Memory B cell (primary cell): ENCODE results near the gene RASD1.

Source experiments
- ATAC-seq: fragments of 150-1000 bp; cut with Tn5 transposase; 2 replicates; pipeline ENCODE4 v1.10.0; 2021; ENCODE audit warnings: low read depth, mild to moderate bottlenecking, moderate library complexity
- DNase-seq, 2 donors: peaks; one replicate each; pipeline ENCODE4 v3.0.0; 2022; ENCODE audit warnings: low spot score in 2 of 2
- H3K27ac Mint-ChIP-seq: one replicate; pipeline ENCODE4 v1.8.0; 2022; ENCODE audit warnings: mild to moderate bottlenecking, moderate library complexity, mixed read lengths
- H3K27me3 Mint-ChIP-seq: one replicate; pipeline ENCODE4 v1.8.0; 2022; ENCODE audit warnings: mixed read lengths
- H3K36me3 Mint-ChIP-seq: one replicate; pipeline ENCODE4 v1.8.0; 2022; ENCODE audit warnings: mild to moderate bottlenecking, mixed read lengths
- H3K4me1 Mint-ChIP-seq: one replicate; pipeline ENCODE4 v1.8.0; 2022; ENCODE audit warnings: mixed read lengths
- H3K4me3 Mint-ChIP-seq: one replicate; pipeline ENCODE4 v1.8.0; 2022; ENCODE audit warnings: mild to moderate bottlenecking, moderate library complexity, mixed read lengths
- H3K9me3 Mint-ChIP-seq: one replicate; pipeline ENCODE4 v1.8.0; 2022; ENCODE audit warnings: mixed read lengths

The RASD1 gene

DNA sequence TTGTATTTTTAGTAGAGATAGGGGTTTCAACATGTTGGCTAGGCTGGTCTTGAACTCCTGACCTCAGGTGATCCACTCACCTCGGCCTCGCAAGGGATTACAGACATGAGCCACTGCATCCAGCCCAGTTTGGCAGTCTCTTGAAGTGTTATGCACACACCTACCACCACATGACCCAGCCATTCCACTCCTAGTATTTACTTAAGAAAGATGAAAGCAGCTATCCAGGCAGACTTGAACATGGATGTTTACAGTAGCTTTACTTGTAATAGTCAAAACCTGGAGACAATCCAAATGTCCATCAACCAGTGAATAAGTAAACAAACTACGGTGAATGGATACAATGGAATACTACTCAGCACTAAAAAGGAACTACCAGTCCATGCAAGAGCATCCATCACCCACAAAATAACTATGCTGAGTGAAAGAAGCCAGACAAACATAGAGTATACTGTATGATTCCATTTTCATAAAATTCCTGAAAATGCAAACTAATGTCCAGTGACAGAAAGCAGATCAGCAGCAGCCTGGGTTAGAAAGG lies 37.8 kb upstream of the RASD1 start:
- Mint-ChIP-seq H3K27ac (no peak overlapping the region), H3K36me3 (no peaks in the 10 kb centered on the region), H3K27me3 (no peaks in the 10 kb centered on the region), H3K4me1 (no peaks in the 10 kb centered on the region), H3K9me3 (no peaks in the 10 kb centered on the region), H3K4me3 (no peak overlapping the region)
- ATAC-seq (no peak), DNase-seq (no peak)

GRCh38 chr17:17532991-17533390 lies 36.8 kb upstream of the RASD1 start:
- no peaks in the 10 kb centered on the region for H3K36me3 Mint-ChIP-seq
- no peaks in the 10 kb centered on the region for H3K9me3 Mint-ChIP-seq
- no peaks in the 10 kb centered on the region for H3K27me3 Mint-ChIP-seq
- no peak for DNase-seq
- no peak overlapping the region for H3K27ac Mint-ChIP-seq
- ATAC-seq, result no peak
- no peak overlapping the region for H3K4me3 Mint-ChIP-seq
- H3K4me1 Mint-ChIP-seq, result no peaks in the 10 kb centered on the region

- Mint-ChIP-seq H3K4me3 (no peak overlapping the region), H3K27ac (no peak overlapping the region), H3K27me3 (no peaks in the 10 kb centered on the region), H3K4me1 (no peaks in the 10 kb centered on the region), H3K36me3 (no peaks in the 10 kb centered on the region), H3K9me3 (no peaks in the 10 kb centered on the region)
- ATAC-seq, result no peak
- DNase-seq, result no peak
These were observed 35.0 kb upstream of the RASD1 start for GRCh38 chr17:17531156-17531555.

GRCh38 chr17:17528696-17529652 lies 32.8 kb upstream of the RASD1 start:
- H3K4me1 Mint-ChIP-seq, result no peaks in the 10 kb centered on the region
- no peaks in the 10 kb centered on the region for H3K36me3 Mint-ChIP-seq
- no peak for DNase-seq
- H3K27me3 Mint-ChIP-seq, result no peaks in the 10 kb centered on the region
- no peak overlapping the region for H3K4me3 Mint-ChIP-seq
- ATAC-seq, result no peak
- no peaks in the 10 kb centered on the region for H3K9me3 Mint-ChIP-seq
- no peak overlapping the region for H3K27ac Mint-ChIP-seq

DNA sequence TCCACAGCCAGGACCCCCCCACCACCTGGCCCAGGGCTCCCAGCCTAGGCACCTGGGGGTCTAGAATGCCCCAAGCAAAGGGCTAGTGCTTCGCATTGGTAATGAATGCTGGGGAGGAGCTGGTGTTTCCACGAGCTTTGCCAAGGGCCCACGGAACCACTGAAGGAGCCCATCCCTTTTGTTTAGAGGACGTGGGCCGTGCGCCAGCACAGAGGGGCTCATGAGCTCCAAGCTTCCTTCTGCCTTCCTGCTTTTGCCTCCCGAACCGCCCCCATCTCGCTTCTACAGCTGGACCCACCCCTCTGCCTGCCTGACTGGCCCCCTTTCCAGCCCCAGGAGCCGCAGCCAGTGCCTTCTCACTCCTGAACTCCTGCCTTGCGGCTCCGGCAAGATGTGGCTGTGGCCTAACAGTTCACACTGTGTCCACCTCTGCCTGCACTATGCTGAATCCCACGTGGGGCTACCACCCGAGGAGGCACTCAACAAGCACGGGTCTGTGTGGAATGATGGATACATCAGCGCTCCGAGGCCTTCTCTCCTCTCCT lies 31.8 kb upstream of the RASD1 start:
- Mint-ChIP-seq H3K27ac (no peak overlapping the region), H3K4me1 (no peaks in the 10 kb centered on the region), H3K36me3 (no peaks in the 10 kb centered on the region), H3K9me3 (no peaks in the 10 kb centered on the region), H3K4me3 (no peak overlapping the region), H3K27me3 (no peaks in the 10 kb centered on the region)
- ATAC-seq, result no peak
- DNase-seq, result no peak

- Mint-ChIP-seq H3K4me3 (no peak overlapping the region), H3K9me3 (no peaks in the 10 kb centered on the region), H3K36me3 (no peaks in the 10 kb centered on the region), H3K27ac (no peak overlapping the region), H3K27me3 (no peaks in the 10 kb centered on the region), H3K4me1 (no peaks in the 10 kb centered on the region)
- ATAC-seq (no peak), DNase-seq (no peak)
These were observed 31.3 kb upstream of the RASD1 start for GRCh38 chr17:17527534-17527933.

DNA sequence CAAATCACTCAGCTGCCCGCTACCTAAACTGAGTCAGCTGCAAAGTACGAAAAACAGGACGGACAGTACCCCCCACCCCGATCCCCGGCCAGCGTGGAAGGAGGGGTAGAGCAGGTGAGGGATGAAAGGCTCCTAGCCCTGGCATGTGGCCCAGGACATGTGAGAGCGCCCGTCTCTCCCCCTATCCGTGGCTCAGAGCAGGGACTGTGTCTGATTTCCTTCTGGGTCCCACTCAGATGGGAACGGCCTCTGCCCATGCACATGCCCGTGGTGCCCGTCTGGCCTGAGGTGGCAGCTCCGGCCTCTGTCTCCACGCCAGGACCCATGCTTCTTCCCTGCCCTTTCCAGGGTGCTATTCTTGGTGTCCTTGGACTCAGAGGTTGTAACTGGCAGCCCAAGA lies 30.2 kb upstream of the RASD1 start:
- Mint-ChIP-seq H3K4me1 (no peaks in the 10 kb centered on the region), H3K27me3 (no peaks in the 10 kb centered on the region), H3K4me3 (no peak overlapping the region), H3K36me3 (no peaks in the 10 kb centered on the region), H3K9me3 (no peaks in the 10 kb centered on the region), H3K27ac (no peak overlapping the region)
- ATAC-seq (no peak), DNase-seq (no peak)

- H3K4me1 Mint-ChIP-seq, result no peaks in the 10 kb centered on the region
These were observed 29.8 kb upstream of the RASD1 start for GRCh38 chr17:17525956-17526355.

DNA sequence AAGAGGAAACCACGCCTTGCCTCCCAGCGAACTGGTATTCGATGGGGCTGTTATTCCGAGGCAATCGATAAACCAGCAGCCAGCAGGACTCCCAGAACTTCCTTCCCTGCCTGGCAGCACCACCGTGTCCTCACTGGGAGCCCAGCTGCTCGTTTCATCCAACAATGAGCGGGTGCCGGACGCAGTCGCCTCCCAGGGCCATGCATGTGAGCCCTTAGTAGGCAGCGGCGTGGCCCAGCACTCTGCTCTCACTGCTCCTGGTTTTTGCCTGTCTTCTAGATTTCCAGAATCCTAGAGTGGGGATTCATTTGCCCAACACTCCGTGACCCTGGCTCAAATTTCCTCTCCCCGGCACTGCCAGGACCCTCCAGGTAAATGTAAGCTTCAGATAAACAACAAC lies 29.1 kb upstream of the RASD1 start:
- Mint-ChIP-seq H3K4me1 (no peaks in the 10 kb centered on the region), H3K27ac (no peak overlapping the region), H3K27me3 (no peaks in the 10 kb centered on the region), H3K4me3 (no peak overlapping the region), H3K9me3 (no peaks in the 10 kb centered on the region), H3K36me3 (peaks cover 2% of the 10 kb centered on the region)
- DNase-seq, result no peak
- ATAC-seq, result no peak

More at GRCh38 chr17:17525956-17526355, 29.8 kb upstream of the RASD1 start:
- DNase-seq (no peak), ATAC-seq (no peak)
- Mint-ChIP-seq H3K36me3 (no peaks in the 10 kb centered on the region), H3K9me3 (no peaks in the 10 kb centered on the region), H3K27me3 (no peaks in the 10 kb centered on the region), H3K4me3 (no peak overlapping the region), H3K27ac (no peak overlapping the region)

- no peak overlapping the region for H3K27ac Mint-ChIP-seq
- no peak overlapping the region for H3K4me3 Mint-ChIP-seq
- H3K4me1 Mint-ChIP-seq, result no peaks in the 10 kb centered on the region
- no peaks in the 10 kb centered on the region for H3K27me3 Mint-ChIP-seq
- no peaks in the 10 kb centered on the region for H3K9me3 Mint-ChIP-seq
- H3K36me3 Mint-ChIP-seq, result peaks cover 2% of the 10 kb centered on the region
- DNase-seq, result no peak
- no peak for ATAC-seq
These were observed 27.7 kb upstream of the RASD1 start for GRCh38 chr17:17523731-17524490.

- Mint-ChIP-seq H3K27ac (no peak overlapping the region), H3K9me3 (no peaks in the 10 kb centered on the region), H3K27me3 (no peaks in the 10 kb centered on the region), H3K4me1 (no peaks in the 10 kb centered on the region), H3K36me3 (peaks cover 2% of the 10 kb centered on the region), H3K4me3 (no peak overlapping the region)
- DNase-seq (no peak), ATAC-seq (no peak)
These were observed 27.0 kb upstream of the RASD1 start for GRCh38 chr17:17523001-17523730.

- Mint-ChIP-seq H3K4me3 (no peak overlapping the region), H3K4me1 (no peaks in the 10 kb centered on the region), H3K27ac (no peak overlapping the region), H3K36me3 (peaks cover 2% of the 10 kb centered on the region), H3K9me3 (no peaks in the 10 kb centered on the region), H3K27me3 (no peaks in the 10 kb centered on the region)
- no peak for DNase-seq
- ATAC-seq, result no peak
These were observed 24.5 kb upstream of the RASD1 start for GRCh38 chr17:17520599-17521232.

DNA sequence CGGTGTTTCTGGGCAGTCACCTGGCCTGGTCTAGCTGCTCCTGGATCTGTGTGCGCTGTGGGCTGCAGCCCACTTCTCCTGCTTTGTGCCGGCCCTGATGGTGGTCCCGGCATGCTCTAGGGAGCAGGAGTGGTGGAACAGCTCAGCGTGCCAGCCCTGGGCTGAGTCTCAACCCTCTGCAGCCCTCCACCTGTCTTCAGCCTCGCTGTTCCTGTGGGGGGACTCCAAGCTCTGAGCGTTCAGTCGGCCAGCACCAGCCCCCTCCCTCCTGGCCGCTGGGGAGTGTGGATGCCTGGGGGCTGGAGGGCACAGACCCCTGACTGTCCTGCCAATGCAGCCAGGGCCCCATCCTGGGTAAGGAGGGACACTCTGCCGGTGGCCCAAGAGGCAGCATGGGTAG lies 23.7 kb upstream of the RASD1 start:
- H3K27ac Mint-ChIP-seq, result no peak overlapping the region
- DNase-seq (no peak), ATAC-seq (no peak)
- no peaks in the 10 kb centered on the region for H3K4me1 Mint-ChIP-seq
- H3K36me3 Mint-ChIP-seq, result peaks cover 2% of the 10 kb centered on the region
- no peaks in the 10 kb centered on the region for H3K9me3 Mint-ChIP-seq
- H3K27me3 Mint-ChIP-seq, result no peaks in the 10 kb centered on the region
- H3K4me3 Mint-ChIP-seq, result no peak overlapping the region
